Measurements from ENCODE around the gene STPG3. TPM values are rescaled to one million over a fixed set of nuclear protein-coding genes. Genes with fewer than 3 reads are reported as not detected.
A peak's percentile ranks its signal among the peaks of the same experiment; 100 is the strongest.
"Not testable (repeated sequence)": the region's sequence is repeated elsewhere in the genome, so short reads cannot be mapped to it uniquely, and the experiment has no call there.

Gene STPG3
- total and polyA plus RNA-seq, 10 donors: not detected

DNA sequence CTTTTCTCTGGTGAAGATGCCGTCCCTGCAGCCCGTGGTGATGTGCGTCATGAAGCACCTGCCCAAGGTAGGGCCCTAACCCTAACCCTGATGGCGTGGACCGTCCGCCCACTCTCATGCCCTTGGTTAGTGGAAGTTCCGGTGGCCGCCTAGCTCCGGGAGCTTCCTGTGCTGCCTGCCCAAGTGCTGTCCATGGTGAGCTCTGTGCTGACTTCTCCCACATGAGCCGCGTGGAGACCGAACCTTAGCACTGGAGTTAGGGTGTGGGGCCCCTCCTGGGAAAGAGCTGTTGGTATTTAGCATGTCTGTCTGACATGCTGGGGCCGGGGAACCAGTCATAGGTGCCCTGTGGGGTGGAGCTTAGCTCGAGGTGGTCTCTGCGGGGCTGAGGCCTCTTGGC is 5.3 kb downstream of the STPG3 start:
- Histone ChIP-seq H3K27me3 (replicated peaks in 1 of 7) (no peaks in the 10 kb centered on the region), H3K4me3 (peak overlapping the region in 7 of 8 donors; percentile 90 to 100 (median 100)), H3K27ac (peak overlapping the region in 1 of 8 donors; percentile 92), H3K9me3 (no peaks in the 10 kb centered on the region), H3K36me3 (peaks cover 0 to 44% (median 22%) of the 10 kb centered on the region in 6 donors), H3K4me1 (peaks cover 9 to 56% (median 31%) of the 10 kb centered on the region in 6 donors)
- intact Hi-C loops (cut with DNase I; ENCODE audit: low total_unique reads): no loop called here
- TF ChIP-seq, protein P1, sequence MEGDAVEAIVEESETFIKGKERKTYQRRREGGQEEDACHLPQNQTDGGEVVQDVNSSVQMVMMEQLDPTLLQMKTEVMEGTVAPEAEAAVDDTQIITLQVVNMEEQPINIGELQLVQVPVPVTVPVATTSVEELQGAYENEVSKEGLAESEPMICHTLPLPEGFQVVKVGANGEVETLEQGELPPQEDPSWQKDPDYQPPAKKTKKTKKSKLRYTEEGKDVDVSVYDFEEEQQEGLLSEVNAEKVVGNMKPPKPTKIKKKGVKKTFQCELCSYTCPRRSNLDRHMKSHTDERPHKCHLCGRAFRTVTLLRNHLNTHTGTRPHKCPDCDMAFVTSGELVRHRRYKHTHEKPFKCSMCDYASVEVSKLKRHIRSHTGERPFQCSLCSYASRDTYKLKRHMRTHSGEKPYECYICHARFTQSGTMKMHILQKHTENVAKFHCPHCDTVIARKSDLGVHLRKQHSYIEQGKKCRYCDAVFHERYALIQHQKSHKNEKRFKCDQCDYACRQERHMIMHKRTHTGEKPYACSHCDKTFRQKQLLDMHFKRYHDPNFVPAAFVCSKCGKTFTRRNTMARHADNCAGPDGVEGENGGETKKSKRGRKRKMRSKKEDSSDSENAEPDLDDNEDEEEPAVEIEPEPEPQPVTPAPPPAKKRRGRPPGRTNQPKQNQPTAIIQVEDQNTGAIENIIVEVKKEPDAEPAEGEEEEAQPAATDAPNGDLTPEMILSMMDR (IDR thresholded peaks at IDR 0.05 in 8 of 11, conservative IDR thresholded peaks at IDR 0.05 in 3 of 11): no peak
- TF ChIP-seq POLR2A (IDR thresholded peaks at IDR 0.05) (no peak), POLR2AphosphoS5 (IDR thresholded peaks at IDR 0.05) (no peak)
- no peak for DNase-seq
- 71 to 83% (median 76%) methylated on average over 11 to 15 of the region's 15 CpGs for WGBS, 5 donors

- peaks cover 9 to 56% (median 31%) of the 10 kb centered on the region in 6 donors for H3K4me1 ChIP-seq
- H3K9me3 ChIP-seq: no peaks in the 10 kb centered on the region
- DNase-seq: no peak
- peak overlapping the region in 1 of 8 donors; percentile 92 for H3K27ac ChIP-seq
- H3K4me3 ChIP-seq: peak overlapping the region in 6 of 8 donors; percentile 90 to 100 (median 100)
- peaks cover 0 to 49% (median 22%) of the 10 kb centered on the region in 6 donors for H3K36me3 ChIP-seq
- H3K27me3 ChIP-seq (replicated peaks in 1 of 7): no peaks in the 10 kb centered on the region
- WGBS, 5 donors: 90 to 95% (median 91%) methylated on average over 15 of the region's 15 CpGs
- TF ChIP-seq POLR2A (IDR thresholded peaks at IDR 0.05): no peak
- peak in 1 of 3 donors; percentile 6 for TF ChIP-seq POLR2AphosphoS5 (IDR thresholded peaks at IDR 0.05)
- intact Hi-C loops (cut with DNase I; ENCODE audit: low total_unique reads): no loop called here
Observed at GRCh38 chr9:137256856-137257255, 5.8 kb downstream of the STPG3 start.

DNA sequence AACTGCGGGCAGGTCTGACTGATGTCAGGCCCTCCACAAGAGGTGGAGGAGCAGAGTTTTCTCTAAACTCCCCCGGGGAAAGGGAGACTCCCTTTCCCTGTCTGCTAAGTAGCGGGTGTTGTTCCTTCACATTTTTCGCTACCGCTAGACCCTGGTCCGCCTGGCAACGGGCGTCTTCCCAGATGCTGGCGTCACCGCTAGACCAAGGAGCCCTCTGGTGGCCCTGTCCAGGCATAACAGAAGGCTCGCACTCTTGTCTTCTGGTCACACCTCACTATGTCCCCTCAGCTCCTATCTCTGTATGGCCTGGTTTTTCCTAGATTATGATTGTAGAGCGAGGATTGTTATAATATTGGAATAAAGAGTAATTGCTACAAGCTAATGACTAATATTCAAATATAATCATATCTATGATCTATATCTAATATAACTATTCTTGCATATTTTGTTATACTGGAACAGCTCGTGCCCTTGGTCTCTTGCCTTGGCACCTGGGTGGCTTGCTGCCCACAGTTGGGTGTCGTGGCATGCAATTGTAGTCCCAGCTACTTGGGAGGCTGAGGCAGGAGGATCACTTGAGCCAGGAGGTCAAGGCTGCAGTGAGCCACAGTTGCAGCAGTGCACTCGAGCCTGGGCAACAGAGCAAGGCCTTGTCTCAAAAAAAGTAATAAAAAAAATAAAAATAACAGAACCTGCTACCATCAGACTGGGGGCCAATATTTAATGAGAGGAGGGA is 11.3 kb downstream of the STPG3 start:
- H3K27me3 ChIP-seq (replicated peaks in 1 of 7); H3K27ac ChIP-seq; H3K9me3 ChIP-seq; H3K4me3 ChIP-seq; intact Hi-C loops (cut with DNase I; ENCODE audit: low total_unique reads): not testable (repeated sequence)
- peak; percentile 70 for DNase-seq
- peaks cover 0 to 83% (median 42%) of the 10 kb centered on the region in 6 donors for H3K36me3 ChIP-seq
- peaks cover 0 to 31% (median under 1%) of the 10 kb centered on the region in 6 donors for H3K4me1 ChIP-seq
- TF ChIP-seq POLR2AphosphoS5 (IDR thresholded peaks at IDR 0.05): peak in 2 of 3 donors; percentile 16 to 23
- TF ChIP-seq, protein P1 (IDR thresholded peaks at IDR 0.05 in 8 of 11, conservative IDR thresholded peaks at IDR 0.05 in 3 of 11): peak in 10 of 11 experiments; percentile 5 to 60 (median 46)
- WGBS, 5 donors: 46 to 69% (median 64%) methylated on average over 14 to 15 of the region's 15 CpGs

DNA sequence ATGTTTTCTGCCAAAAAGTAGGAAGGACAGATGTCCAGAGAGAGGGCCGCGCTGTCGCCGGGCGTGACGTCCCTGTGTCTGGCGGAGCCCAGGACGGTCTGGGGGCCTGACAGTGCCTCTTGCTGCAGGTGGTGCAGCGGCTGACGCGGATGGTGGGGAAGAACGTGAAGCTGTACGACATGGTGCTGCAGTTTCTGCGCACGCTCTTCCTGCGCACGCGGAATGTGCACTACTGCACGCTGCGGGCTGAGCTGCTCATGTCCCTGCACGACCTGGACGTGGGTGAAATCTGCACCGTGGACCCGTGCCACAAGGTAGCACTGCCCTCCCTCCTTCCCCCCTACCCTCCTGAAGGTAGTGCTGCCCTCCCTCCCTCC is 11.8 kb downstream of the STPG3 start:
- Histone ChIP-seq H3K9me3 (no peaks in the 10 kb centered on the region), H3K4me1 (peaks cover 0 to 33% (median 6%) of the 10 kb centered on the region in 6 donors), H3K27me3 (replicated peaks in 1 of 7) (no peaks in the 10 kb centered on the region), H3K27ac (no peak overlapping the region), H3K4me3 (no peak overlapping the region), H3K36me3 (peaks cover 0 to 84% (median 44%) of the 10 kb centered on the region in 6 donors)
- WGBS, 5 donors: 89 to 95% (median 91%) methylated on average over 24 of the region's 24 CpGs
- DNase-seq: peak; percentile 67
- intact Hi-C loops (cut with DNase I; ENCODE audit: low total_unique reads): no loop called here
- no peak for TF ChIP-seq POLR2A (IDR thresholded peaks at IDR 0.05)
- peak; percentile 17 to 57 (median 40) for TF ChIP-seq POLR2AphosphoS5 (IDR thresholded peaks at IDR 0.05)

GRCh38 chr9:137263506-137263905 is 12.4 kb downstream of the STPG3 start:
- H3K27ac ChIP-seq: no peak overlapping the region
- peaks cover 0 to 35% (median 12%) of the 10 kb centered on the region in 6 donors for H3K4me1 ChIP-seq
- DNase-seq: peak; percentile 53
- peaks cover 0 to 84% (median 42%) of the 10 kb centered on the region in 6 donors for H3K36me3 ChIP-seq
- H3K4me3 ChIP-seq: no peak overlapping the region
- H3K9me3 ChIP-seq: no peaks in the 10 kb centered on the region
- no peaks in the 10 kb centered on the region for H3K27me3 ChIP-seq (replicated peaks in 1 of 7)
- TF ChIP-seq POLR2AphosphoS5 (IDR thresholded peaks at IDR 0.05): no peak
- TF ChIP-seq, protein P1 (IDR thresholded peaks at IDR 0.05 in 8 of 11, conservative IDR thresholded peaks at IDR 0.05 in 3 of 11): no peak
- no peak for TF ChIP-seq POLR2A (IDR thresholded peaks at IDR 0.05)
- intact Hi-C loops (cut with DNase I; ENCODE audit: low total_unique reads): no loop called here
- WGBS, 5 donors: 77 to 90% (median 81%) methylated on average over 8 to 10 of the region's 10 CpGs

Data from spleen (tissue), 11 donors.